Germinal center (tissue), 1 donor: ENCODE results near the gene AIM2.
"Not testable (repeated sequence)": the region's sequence is repeated elsewhere in the genome, so short reads cannot be mapped to it uniquely, and the experiment has no call there.

ENCODE experiments used
- DNase-seq: peaks from one replicate; pipeline ENCODE4 v3.0.0; 2012; ENCODE audit warnings: mixed read lengths, low spot score

Gene AIM2

GRCh38 chr1:159076438-159077119, at the start of gene AIM2:
AIM2 (minus strand) TSS chr1:159076766; CDS start chr1:159073499, 3,267 bp downstream.
- DNase-seq: peak; percentile 66

GRCh38 chr1:159123587-159123986, 47.0 kb upstream of the AIM2 start:
- no peak for DNase-seq

GRCh38 chr1:159122005-159122621, 45.5 kb upstream of the AIM2 start:
- no peak for DNase-seq

GRCh38 chr1:159121526-159121925, 45.0 kb upstream of the AIM2 start:
- no peak for DNase-seq

GRCh38 chr1:159120317-159120716, 43.8 kb upstream of the AIM2 start:
- no peak for DNase-seq

- no peak for DNase-seq
These were observed 37.2 kb upstream of the AIM2 start for GRCh38 chr1:159113596-159114433.

GRCh38 chr1:159103021-159103420, 26.5 kb upstream of the AIM2 start:
- DNase-seq: not testable (repeated sequence)

GRCh38 chr1:159100589-159100988, 24.0 kb upstream of the AIM2 start:
- DNase-seq: no peak

GRCh38 chr1:159098596-159098995, 22.0 kb upstream of the AIM2 start:
- no peak for DNase-seq

- DNase-seq: no peak
These were observed 15.6 kb upstream of the AIM2 start for GRCh38 chr1:159092036-159092760.

- DNase-seq: no peak
These were observed 15.1 kb upstream of the AIM2 start for GRCh38 chr1:159091607-159092031.

GRCh38 chr1:159091180-159091560, 14.6 kb upstream of the AIM2 start:
- no peak for DNase-seq

GRCh38 chr1:159090286-159091179, 14.0 kb upstream of the AIM2 start:
- DNase-seq: no peak

GRCh38 chr1:159089184-159089791, 12.7 kb upstream of the AIM2 start:
- DNase-seq: peak; percentile 22

- DNase-seq: no peak
These were observed 12.1 kb upstream of the AIM2 start for GRCh38 chr1:159088546-159089183.

GRCh38 chr1:159088050-159088449, 11.5 kb upstream of the AIM2 start:
- DNase-seq: no peak

GRCh38 chr1:159084867-159085266, 8.3 kb upstream of the AIM2 start:
- no peak for DNase-seq

GRCh38 chr1:159084152-159084551, 7.6 kb upstream of the AIM2 start:
- DNase-seq: no peak

- DNase-seq: no peak
These were observed 6.4 kb upstream of the AIM2 start for GRCh38 chr1:159083013-159083412.

GRCh38 chr1:159081626-159082025, 5.1 kb upstream of the AIM2 start:
- no peak for DNase-seq
